HUES48 (cell line): ENCODE results near the gene FASN.

Experiments
- H3K27ac ChIP-seq: one replicate; pipeline ENCODE4 v1.7.0; 2013; ENCODE audit warnings: low read depth, low read length, inconsistent platforms
- H3K27me3 ChIP-seq: 2 replicates; pipeline ENCODE4 v1.6.1; 2013; ENCODE audit warnings: mild to moderate bottlenecking, low read length; ENCODE audit not compliant: control insufficient read depth, insufficient read depth
- H3K36me3 ChIP-seq: 2 replicates; pipeline ENCODE4 v1.6.1; 2013; ENCODE audit warnings: low read length; ENCODE audit not compliant: control insufficient read depth, insufficient read depth
- H3K4me1 ChIP-seq: 2 replicates; pipeline ENCODE4 v1.6.1; 2013; ENCODE audit warnings: mild to moderate bottlenecking, low read length; ENCODE audit not compliant: control insufficient read depth, insufficient read depth
- H3K4me3 ChIP-seq: 2 replicates; pipeline ENCODE4 v1.5.1; 2013; ENCODE audit warnings: mild to moderate bottlenecking, low read depth, low read length
- H3K9ac ChIP-seq: 2 replicates; pipeline ENCODE4 v1.6.1; 2013; ENCODE audit warnings: mild to moderate bottlenecking, low read depth, low read length, moderate library complexity
- H3K9me3 ChIP-seq: 2 replicates; pipeline ENCODE4 v1.6.1; 2013; ENCODE audit warnings: low read length; ENCODE audit not compliant: control insufficient read depth, insufficient read depth

The FASN gene

DNA sequence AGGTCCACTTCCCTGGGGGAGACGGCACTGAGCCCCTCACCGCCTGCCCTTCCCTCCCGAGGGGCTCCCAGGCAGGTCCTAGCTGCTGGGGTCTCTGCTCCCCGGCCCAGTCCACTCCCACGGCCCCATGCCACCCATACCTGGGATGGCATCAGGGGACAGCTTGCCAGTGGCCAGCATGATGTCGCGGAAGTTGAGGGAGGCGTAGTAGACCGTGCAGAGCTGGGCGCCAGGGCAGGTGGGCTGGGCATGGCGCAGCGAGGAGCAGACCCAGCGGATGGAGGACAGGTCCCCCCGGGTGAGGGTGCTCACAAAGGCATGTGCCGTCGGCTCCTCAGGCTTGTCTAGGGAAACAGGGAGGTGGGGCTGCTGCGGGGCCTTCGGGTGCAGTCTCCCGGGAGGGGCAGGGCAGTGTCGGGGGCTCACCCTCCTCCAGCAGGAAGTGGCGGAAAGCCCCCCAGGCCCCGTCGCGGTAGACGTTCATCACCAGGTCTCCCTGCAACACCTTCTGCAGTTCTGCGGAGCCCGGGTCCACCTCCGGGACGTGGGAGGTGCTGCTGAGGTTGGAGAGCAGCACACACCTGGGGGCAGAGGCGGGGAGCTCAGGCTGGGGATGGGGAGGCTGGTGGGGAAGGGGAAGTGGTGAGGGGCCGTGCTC, 13.5 kb downstream of the FASN start:
- Histone ChIP-seq H3K4me1 (no peaks in the 10 kb centered on the region), H3K36me3 (peaks cover 99% of the 10 kb centered on the region), H3K9me3 (no peaks in the 10 kb centered on the region), H3K27me3 (no peaks in the 10 kb centered on the region), H3K9ac (no peak overlapping the region), H3K4me3 (no peak overlapping the region), H3K27ac (no peak overlapping the region)

DNA sequence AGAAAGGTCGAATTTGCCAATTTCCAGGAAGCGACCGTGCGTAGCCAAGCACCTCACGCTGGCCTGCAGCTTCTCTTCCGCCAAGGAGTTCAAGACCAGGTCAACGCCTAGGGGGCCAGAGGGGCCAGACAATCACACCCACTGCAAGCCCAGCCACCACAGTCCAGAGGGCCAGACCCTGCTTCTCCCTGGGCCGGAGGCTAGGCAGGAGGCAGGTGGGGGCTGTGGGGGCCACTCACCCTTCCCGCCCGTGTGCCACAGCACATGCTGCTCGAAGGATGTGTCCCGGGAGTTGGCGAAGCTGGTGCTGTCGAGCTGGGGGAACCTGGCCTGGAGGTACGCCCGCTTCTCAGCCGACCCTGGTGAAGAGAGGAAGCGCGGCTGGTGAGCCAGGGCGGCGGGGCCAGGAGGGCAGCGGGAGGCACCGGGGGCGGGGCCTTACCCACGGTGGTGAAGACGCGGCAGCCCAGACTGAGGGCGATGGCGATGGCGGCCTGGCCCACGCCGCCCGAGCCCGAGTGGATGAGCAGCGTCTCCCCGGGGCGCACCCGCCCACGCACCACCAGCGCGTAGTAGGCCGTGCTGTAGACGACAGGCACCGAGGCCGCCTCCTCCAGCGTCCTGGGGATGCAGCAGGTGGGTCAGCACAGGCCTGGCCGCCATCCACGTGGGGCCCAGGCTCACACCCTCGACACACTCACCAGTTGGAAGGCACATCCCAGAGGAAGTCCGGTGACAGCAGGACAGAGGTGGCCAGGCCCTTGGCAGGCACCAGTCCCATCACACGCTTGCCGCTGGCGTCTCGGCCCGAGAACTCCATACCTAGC, 14.3 kb downstream of the FASN start:
- Histone ChIP-seq H3K9me3 (no peaks in the 10 kb centered on the region), H3K27me3 (no peaks in the 10 kb centered on the region), H3K27ac (no peak overlapping the region), H3K9ac (no peak overlapping the region), H3K36me3 (peaks cover 97% of the 10 kb centered on the region), H3K4me3 (no peak overlapping the region), H3K4me1 (no peaks in the 10 kb centered on the region)

DNA sequence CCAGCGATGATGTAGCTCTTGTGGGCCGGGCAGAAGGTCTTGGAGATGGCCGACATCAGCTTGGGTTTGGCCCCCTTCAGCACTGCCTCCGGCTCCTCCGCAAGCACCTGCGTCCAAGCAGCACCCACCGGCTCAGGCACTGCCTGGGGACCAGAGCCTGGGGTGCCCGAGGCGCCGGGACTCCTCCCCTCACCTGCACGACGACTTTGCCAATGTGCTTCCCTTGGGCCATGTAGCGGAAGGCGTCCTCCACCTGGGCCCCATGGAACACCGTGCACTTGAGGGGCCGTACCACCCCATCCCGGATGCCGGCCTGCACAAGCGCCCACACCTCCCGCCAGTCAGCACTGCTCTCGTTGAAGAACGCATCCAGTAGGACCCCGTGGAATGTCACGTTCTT, 15.0 kb downstream of the FASN start:
- Histone ChIP-seq H3K9me3 (no peaks in the 10 kb centered on the region), H3K4me3 (no peak overlapping the region), H3K9ac (no peak overlapping the region), H3K27ac (no peak overlapping the region), H3K36me3 (peaks cover 94% of the 10 kb centered on the region), H3K27me3 (no peaks in the 10 kb centered on the region), H3K4me1 (no peaks in the 10 kb centered on the region)

DNA sequence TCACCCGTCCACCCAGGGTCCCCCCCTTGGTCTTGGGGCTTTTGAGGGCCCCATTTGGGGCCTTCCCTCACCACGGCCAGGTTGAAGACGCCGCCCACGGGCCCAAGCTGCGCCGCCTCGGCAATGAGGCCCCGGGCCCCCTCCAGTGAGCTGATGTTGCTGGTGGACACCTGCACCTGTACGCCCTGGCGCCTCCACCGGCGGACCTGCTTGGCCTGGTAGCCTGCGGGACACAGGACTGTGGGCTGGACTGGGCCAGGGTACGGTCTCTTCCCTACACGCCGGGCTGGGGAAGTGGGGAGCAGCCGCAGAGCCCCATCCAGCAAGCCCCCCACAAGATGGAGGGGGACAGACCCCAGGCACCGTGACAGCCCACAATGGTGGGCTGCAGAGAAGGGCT, 15.6 kb downstream of the FASN start:
- Histone ChIP-seq H3K36me3 (peaks cover 92% of the 10 kb centered on the region), H3K4me1 (no peaks in the 10 kb centered on the region), H3K9ac (no peak overlapping the region)

GRCh38 chr17:82081966-82082365, 16.1 kb downstream of the FASN start:
- H3K4me3 ChIP-seq: no peak overlapping the region
- H3K36me3 ChIP-seq: peaks cover 87% of the 10 kb centered on the region
- no peaks in the 10 kb centered on the region for H3K4me1 ChIP-seq
- no peaks in the 10 kb centered on the region for H3K9me3 ChIP-seq
- no peak overlapping the region for H3K27ac ChIP-seq
- H3K9ac ChIP-seq: no peak overlapping the region
- no peaks in the 10 kb centered on the region for H3K27me3 ChIP-seq

More for the DNA sequence above, 15.6 kb downstream of the FASN start:
- Histone ChIP-seq H3K9me3 (no peaks in the 10 kb centered on the region), H3K27me3 (no peaks in the 10 kb centered on the region), H3K27ac (no peak overlapping the region), H3K4me3 (no peak overlapping the region)

GRCh38 chr17:82081546-82081945, 16.5 kb downstream of the FASN start:
- H3K27me3 ChIP-seq: no peaks in the 10 kb centered on the region
- H3K36me3 ChIP-seq: peaks cover 83% of the 10 kb centered on the region
- no peak overlapping the region for H3K27ac ChIP-seq
- no peak overlapping the region for H3K9ac ChIP-seq
- no peaks in the 10 kb centered on the region for H3K9me3 ChIP-seq
- H3K4me3 ChIP-seq: no peak overlapping the region
- H3K4me1 ChIP-seq: no peaks in the 10 kb centered on the region

- no peak overlapping the region for H3K27ac ChIP-seq
- H3K36me3 ChIP-seq: peaks cover 77% of the 10 kb centered on the region
- no peak overlapping the region for H3K4me3 ChIP-seq
- no peaks in the 10 kb centered on the region for H3K4me1 ChIP-seq
- no peak overlapping the region for H3K9ac ChIP-seq
- H3K27me3 ChIP-seq: no peaks in the 10 kb centered on the region
- no peaks in the 10 kb centered on the region for H3K9me3 ChIP-seq
Measured at GRCh38 chr17:82080789-82081464, 17.1 kb downstream of the FASN start.

- Histone ChIP-seq H3K4me1 (no peaks in the 10 kb centered on the region), H3K36me3 (peaks cover 70% of the 10 kb centered on the region), H3K27ac (no peak overlapping the region), H3K4me3 (no peak overlapping the region), H3K9me3 (no peaks in the 10 kb centered on the region), H3K27me3 (no peaks in the 10 kb centered on the region), H3K9ac (no peak overlapping the region)
Measured at GRCh38 chr17:82080048-82080788, 17.8 kb downstream of the FASN start.

DNA sequence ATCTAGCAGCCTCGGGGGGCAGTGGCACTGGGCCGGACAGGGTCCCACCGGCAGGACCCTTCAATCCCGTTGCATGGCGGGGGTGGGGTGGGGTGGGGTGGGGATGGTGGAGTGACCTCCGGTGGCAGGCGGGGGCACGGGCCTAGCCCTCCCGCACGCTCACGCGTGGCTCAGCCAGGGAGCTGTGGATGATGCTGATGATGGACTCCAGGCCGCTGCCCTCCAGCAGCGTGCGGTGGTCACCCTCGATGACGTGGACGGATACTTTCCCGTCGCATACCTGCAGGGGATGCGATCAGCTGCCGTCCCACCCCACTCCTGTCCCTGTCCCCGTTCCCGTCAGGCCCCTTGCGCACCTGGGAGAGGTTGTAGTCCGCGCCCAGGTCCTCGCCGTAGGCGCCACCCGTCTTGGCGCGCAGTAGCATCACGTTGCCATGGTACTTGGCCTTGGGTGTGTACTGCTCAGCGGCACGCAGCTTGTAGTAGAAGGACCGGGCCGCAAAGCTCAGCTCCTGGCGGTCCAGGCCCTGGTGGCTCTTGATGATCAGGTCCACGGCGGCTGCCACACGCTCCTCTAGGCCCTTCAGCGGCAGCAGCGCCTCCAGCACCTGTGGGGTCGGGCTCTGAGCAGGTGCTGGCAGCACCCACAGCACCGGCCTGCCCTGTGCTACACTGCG, 18.9 kb downstream of the FASN start:
- H3K9ac ChIP-seq: no peak overlapping the region
- no peaks in the 10 kb centered on the region for H3K27me3 ChIP-seq
- no peak overlapping the region for H3K27ac ChIP-seq
- no peaks in the 10 kb centered on the region for H3K4me1 ChIP-seq
- peaks cover 59% of the 10 kb centered on the region for H3K36me3 ChIP-seq
- no peak overlapping the region for H3K4me3 ChIP-seq
- H3K9me3 ChIP-seq: no peaks in the 10 kb centered on the region

DNA sequence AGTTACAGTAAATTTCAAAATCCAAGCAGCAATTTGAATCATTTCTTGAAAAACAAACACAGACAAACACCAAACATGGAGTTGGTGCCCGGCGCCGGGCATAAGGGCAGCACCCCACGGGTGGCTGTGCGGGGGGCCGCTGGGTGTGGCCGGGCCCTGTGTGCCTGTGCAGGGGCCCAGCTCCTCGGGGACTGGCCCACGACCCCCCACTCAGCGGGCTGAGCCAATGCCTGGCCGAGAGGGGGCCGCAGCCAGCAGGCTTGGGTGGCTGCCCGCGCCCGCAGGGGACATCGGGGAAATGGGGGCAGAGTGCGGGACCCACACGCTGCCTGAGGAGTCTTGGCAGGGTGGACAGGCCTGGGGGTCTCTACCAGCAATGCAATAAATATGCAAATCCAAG, 19.6 kb downstream of the FASN start:
- no peaks in the 10 kb centered on the region for H3K9me3 ChIP-seq
- H3K27ac ChIP-seq: no peak overlapping the region
- no peaks in the 10 kb centered on the region for H3K27me3 ChIP-seq
- no peak overlapping the region for H3K4me3 ChIP-seq
- H3K9ac ChIP-seq: no peak overlapping the region
- H3K36me3 ChIP-seq: peaks cover 52% of the 10 kb centered on the region
- no peaks in the 10 kb centered on the region for H3K4me1 ChIP-seq
